Measurements from ENCODE around the gene PACS2.
"Not testable (repeated sequence)": the region's sequence is repeated elsewhere in the genome, so short reads cannot be mapped to it uniquely, and the experiment has no call there.

Gene PACS2

GRCh38 chr14:105282098-105282725, 32.3 kb upstream of the PACS2 start:
- H3K4me3 ChIP-seq (replicated peaks in 1 of 2; ENCODE audit: low read depth in 2 of 2, low read length in 2 of 2), result no peak overlapping the region
- TF ChIP-seq, protein P1, sequence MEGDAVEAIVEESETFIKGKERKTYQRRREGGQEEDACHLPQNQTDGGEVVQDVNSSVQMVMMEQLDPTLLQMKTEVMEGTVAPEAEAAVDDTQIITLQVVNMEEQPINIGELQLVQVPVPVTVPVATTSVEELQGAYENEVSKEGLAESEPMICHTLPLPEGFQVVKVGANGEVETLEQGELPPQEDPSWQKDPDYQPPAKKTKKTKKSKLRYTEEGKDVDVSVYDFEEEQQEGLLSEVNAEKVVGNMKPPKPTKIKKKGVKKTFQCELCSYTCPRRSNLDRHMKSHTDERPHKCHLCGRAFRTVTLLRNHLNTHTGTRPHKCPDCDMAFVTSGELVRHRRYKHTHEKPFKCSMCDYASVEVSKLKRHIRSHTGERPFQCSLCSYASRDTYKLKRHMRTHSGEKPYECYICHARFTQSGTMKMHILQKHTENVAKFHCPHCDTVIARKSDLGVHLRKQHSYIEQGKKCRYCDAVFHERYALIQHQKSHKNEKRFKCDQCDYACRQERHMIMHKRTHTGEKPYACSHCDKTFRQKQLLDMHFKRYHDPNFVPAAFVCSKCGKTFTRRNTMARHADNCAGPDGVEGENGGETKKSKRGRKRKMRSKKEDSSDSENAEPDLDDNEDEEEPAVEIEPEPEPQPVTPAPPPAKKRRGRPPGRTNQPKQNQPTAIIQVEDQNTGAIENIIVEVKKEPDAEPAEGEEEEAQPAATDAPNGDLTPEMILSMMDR (IDR thresholded peaks at IDR 0.05; ENCODE audit: low read depth, low read length), result no peak
- DNase-seq (ENCODE audit: low read depth in 2 of 2), result no peak

DNA sequence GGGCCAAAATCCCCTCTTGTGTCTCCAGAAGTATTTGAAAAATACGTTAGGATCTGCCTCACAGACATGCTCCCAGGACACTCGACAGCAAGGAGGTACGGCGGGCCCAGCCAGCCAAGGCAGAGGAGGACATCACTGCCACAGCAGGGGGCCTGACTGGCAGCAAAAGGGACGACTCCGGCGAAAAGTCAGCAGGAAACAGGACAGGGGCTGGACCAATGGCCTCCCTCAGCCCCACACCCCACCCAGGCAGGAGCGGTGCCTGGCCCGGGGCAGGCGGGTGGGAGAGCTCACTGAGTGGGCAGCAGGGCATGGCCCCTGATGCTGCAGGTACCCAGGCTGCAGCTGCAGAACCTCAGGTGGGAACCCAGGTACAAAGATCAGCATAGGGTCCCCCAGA, 31.5 kb upstream of the PACS2 start:
- TF ChIP-seq, protein P1 (IDR thresholded peaks at IDR 0.05; ENCODE audit: low read depth, low read length), result no peak
- H3K4me3 ChIP-seq (replicated peaks in 1 of 2; ENCODE audit: low read depth in 2 of 2, low read length in 2 of 2), result no peak overlapping the region

GRCh38 chr14:105283899-105284298, 30.6 kb upstream of the PACS2 start:
- TF ChIP-seq, protein P1 (IDR thresholded peaks at IDR 0.05; ENCODE audit: low read depth, low read length), result no peak
- no peak overlapping the region for H3K4me3 ChIP-seq (replicated peaks in 1 of 2; ENCODE audit: low read depth in 2 of 2, low read length in 2 of 2)
- DNase-seq (ENCODE audit: low read depth in 2 of 2), result no peak

More for the DNA sequence above, 31.5 kb upstream of the PACS2 start:
- no peak for DNase-seq (ENCODE audit: low read depth in 2 of 2)

- H3K4me3 ChIP-seq (replicated peaks in 1 of 2; ENCODE audit: low read depth in 2 of 2, low read length in 2 of 2), result no peak overlapping the region
- TF ChIP-seq, protein P1 (IDR thresholded peaks at IDR 0.05; ENCODE audit: low read depth, low read length), result no peak
- DNase-seq (ENCODE audit: low read depth in 2 of 2), result no peak
Measured at GRCh38 chr14:105285174-105285573, 29.4 kb upstream of the PACS2 start.

DNA sequence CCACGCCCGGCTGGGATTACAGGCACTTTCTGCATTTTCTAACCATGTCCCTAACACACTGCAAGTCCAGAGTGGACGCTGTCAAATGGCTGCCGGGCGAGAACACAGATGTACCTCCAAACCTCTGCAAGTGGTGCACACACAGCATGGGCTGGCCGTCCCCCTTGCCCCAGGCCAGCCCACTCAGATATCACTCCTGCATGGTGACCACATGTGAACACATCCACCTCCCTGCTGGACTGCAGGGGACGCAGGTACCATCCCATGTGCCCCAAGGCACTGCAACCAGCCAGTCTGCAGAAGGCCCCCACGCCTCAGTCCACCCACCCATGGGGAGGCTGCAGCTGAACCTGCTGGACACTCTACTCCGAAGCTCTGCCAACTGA, 27.8 kb upstream of the PACS2 start:
- TF ChIP-seq, protein P1 (IDR thresholded peaks at IDR 0.05; ENCODE audit: low read depth, low read length), result no peak
- no peak overlapping the region for H3K4me3 ChIP-seq (replicated peaks in 1 of 2; ENCODE audit: low read depth in 2 of 2, low read length in 2 of 2)
- DNase-seq (ENCODE audit: low read depth in 2 of 2), result no peak

GRCh38 chr14:105287249-105288102, 27.1 kb upstream of the PACS2 start:
- TF ChIP-seq, protein P1 (IDR thresholded peaks at IDR 0.05; ENCODE audit: low read depth, low read length), result no peak
- H3K4me3 ChIP-seq (replicated peaks in 1 of 2; ENCODE audit: low read depth in 2 of 2, low read length in 2 of 2), result no peak overlapping the region
- no peak for DNase-seq (ENCODE audit: low read depth in 2 of 2)

GRCh38 chr14:105288936-105289335, 25.6 kb upstream of the PACS2 start:
- DNase-seq (ENCODE audit: low read depth in 2 of 2); H3K4me3 ChIP-seq (replicated peaks in 1 of 2; ENCODE audit: low read depth in 2 of 2, low read length in 2 of 2): not testable (repeated sequence)
